ENCODE measurements around the gene IWS1. TPM values are rescaled to one million over a fixed set of nuclear protein-coding genes. Genes with fewer than 3 reads are reported as not detected.
"Not testable (repeated sequence)": the region's sequence is repeated elsewhere in the genome, so short reads cannot be mapped to it uniquely, and the experiment has no call there.

IWS1 gene
- total RNA-seq, 4 donors from 2014 or later, result 29.0 to 46.7 (median 31.0) TPM

DNA sequence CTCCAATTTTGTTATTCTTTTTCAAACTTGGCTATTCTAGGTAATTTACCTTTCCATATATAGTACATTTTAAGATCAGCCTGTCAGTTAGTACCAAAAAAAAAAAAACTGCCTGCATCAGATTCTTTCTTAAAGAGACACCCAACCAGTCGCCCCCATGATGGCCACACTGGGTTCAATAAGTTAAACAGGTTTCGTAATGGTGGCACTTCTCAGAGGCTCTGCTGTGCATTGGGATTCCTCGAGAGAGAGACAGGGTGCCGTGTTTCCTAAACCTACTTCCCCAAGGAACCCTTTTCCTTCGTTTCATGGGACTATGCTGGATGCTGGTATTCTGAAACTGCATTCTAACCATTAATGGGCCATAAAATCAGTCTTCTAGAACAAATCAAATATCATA is 46.6 kb upstream of the IWS1 start:
- ATAC-seq (ENCODE audit: low FRiP score), result no peak
- no peak for DNase-seq (ENCODE audit: low spot score)
- TF ChIP-seq, protein P1, sequence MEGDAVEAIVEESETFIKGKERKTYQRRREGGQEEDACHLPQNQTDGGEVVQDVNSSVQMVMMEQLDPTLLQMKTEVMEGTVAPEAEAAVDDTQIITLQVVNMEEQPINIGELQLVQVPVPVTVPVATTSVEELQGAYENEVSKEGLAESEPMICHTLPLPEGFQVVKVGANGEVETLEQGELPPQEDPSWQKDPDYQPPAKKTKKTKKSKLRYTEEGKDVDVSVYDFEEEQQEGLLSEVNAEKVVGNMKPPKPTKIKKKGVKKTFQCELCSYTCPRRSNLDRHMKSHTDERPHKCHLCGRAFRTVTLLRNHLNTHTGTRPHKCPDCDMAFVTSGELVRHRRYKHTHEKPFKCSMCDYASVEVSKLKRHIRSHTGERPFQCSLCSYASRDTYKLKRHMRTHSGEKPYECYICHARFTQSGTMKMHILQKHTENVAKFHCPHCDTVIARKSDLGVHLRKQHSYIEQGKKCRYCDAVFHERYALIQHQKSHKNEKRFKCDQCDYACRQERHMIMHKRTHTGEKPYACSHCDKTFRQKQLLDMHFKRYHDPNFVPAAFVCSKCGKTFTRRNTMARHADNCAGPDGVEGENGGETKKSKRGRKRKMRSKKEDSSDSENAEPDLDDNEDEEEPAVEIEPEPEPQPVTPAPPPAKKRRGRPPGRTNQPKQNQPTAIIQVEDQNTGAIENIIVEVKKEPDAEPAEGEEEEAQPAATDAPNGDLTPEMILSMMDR (IDR thresholded peaks at IDR 0.05), result no peak

DNA sequence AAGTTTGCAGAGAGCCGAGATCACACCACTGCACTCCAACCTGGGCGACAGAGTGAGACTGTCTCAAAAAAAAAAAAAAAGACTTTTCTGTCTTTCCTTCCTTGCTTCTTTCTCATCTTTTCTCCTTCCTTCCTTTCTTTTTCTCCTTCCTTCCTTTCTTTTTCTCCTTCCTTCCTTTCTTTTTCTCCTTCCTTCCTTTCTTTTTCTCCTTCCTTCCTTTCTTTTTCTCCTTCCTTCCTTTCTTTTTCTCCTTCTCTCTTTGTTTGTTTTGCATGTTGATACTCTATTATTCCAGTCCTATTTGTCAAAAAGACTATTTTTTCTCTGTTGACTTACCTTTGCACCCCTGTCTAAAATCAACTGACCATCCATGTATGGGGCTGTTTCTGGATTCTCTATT is 46.1 kb upstream of the IWS1 start:
- ATAC-seq (ENCODE audit: low FRiP score); DNase-seq (ENCODE audit: low spot score): not testable (repeated sequence)

DNA sequence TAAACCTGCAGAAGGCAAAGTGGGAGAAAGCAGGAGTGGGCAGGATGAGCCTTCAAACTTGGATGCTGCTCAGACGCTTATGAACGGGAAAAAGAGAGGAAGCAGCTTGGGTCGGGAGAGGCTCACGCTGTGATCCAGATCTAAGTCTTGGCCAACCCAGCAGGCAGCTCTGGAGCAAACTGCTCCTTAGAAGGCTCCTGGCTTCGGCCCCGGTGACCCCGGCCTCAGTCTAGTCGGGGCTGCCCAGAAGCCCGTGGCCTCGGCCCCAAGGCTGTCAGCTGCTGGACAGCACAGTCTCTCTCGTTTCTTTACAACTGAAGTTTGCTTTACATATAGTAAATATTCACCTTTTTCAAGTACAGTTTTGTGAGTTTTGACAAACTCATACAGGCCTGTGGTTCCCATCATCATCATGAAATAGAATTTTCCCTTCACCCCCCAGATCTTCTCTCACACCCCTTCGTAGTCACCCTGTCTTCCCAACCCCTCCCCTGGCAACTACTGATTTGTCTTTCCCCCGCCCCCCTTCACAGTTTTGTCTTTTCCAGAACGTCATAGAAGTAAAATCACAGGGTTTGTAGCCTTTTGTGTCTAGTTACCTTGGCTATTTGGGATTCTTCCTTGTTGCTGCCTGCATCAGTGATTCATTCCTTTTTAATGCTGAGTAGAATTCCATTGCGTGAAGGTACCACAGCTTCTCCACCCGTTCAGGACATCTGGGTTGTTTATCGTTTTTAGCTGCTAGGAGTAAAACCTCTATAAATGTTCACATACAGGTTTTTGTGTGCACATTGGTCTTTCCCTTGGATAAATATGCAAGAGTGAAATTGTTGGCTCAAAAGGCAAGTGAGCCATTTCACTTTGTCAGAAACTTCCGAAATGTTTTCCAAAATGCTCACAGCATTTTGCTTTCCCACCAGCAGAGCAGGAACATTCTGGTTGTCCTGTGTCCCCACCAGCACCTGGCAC is 44.3 kb upstream of the IWS1 start:
- TF ChIP-seq, protein P1 (IDR thresholded peaks at IDR 0.05), result no peak
- DNase-seq (ENCODE audit: low spot score), result no peak

DNA sequence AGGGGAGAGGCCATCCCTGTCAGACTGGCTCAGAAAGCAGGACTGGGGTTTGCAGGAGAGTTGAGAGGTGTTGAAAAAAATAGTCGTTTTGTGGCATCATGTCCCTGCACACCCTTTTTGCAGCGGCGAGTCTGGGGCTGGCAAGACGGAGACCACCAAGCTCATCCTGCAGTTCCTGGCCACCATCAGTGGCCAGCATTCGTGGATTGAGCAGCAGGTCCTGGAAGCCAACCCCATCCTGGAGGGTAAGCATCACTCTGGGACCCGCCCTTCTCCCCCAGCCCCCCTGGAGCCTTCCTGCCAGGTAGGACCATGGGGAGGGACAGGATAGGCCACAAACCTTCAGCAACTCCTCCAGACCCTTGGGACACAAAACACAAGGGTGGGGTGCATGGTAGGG is 43.4 kb upstream of the IWS1 start:
- ATAC-seq (ENCODE audit: low FRiP score) (no peak), DNase-seq (ENCODE audit: low spot score) (no peak)
- TF ChIP-seq, protein P1 (IDR thresholded peaks at IDR 0.05), result no peak

More for the DNA sequence above, 44.3 kb upstream of the IWS1 start:
- no peak for ATAC-seq (ENCODE audit: low FRiP score)

DNA sequence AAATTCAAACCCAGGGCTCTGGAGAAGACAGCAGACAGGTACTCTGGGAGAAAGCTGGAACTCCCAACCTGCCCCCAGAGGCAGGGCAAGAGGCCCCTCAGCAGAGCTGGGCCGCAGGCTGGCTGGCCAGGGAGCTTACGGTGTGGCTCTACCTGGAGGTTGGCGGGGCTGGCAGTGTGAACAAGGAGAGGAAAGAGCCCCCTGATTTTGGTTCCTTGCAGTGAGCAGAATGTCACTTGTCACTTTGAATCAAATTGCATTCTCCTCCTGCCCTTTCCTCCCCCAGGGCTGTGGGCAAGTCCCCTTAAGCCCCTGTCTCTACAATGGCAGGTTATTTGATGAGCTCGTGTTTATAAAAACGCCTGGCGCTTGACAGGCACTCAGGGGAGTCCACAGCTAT is 41.8 kb upstream of the IWS1 start:
- TF ChIP-seq, protein P1 (IDR thresholded peaks at IDR 0.05), result no peak
- ATAC-seq (ENCODE audit: low FRiP score) (no peak), DNase-seq (ENCODE audit: low spot score) (no peak)

GRCh38 chr2:127567351-127567854 is 41.1 kb upstream of the IWS1 start:
- TF ChIP-seq, protein P1 (IDR thresholded peaks at IDR 0.05), result no peak
- DNase-seq (ENCODE audit: low spot score) (no peak), ATAC-seq (ENCODE audit: low FRiP score) (no peak)

GRCh38 chr2:127566576-127566975 is 40.3 kb upstream of the IWS1 start:
- no peak for ATAC-seq (ENCODE audit: low FRiP score)
- TF ChIP-seq, protein P1 (IDR thresholded peaks at IDR 0.05), result no peak
- no peak for DNase-seq (ENCODE audit: low spot score)

Data from omental fat pad (tissue), 4 donors.